Measurements from ENCODE around the gene TCAP. TPM values are rescaled to one million over a fixed set of nuclear protein-coding genes. Genes with fewer than 3 reads are reported as not detected.

Gene TCAP
- polyA plus RNA-seq, 1 of the 3 experiments (the other 2 are of a cell fraction) = 0.43 TPM

DNA sequence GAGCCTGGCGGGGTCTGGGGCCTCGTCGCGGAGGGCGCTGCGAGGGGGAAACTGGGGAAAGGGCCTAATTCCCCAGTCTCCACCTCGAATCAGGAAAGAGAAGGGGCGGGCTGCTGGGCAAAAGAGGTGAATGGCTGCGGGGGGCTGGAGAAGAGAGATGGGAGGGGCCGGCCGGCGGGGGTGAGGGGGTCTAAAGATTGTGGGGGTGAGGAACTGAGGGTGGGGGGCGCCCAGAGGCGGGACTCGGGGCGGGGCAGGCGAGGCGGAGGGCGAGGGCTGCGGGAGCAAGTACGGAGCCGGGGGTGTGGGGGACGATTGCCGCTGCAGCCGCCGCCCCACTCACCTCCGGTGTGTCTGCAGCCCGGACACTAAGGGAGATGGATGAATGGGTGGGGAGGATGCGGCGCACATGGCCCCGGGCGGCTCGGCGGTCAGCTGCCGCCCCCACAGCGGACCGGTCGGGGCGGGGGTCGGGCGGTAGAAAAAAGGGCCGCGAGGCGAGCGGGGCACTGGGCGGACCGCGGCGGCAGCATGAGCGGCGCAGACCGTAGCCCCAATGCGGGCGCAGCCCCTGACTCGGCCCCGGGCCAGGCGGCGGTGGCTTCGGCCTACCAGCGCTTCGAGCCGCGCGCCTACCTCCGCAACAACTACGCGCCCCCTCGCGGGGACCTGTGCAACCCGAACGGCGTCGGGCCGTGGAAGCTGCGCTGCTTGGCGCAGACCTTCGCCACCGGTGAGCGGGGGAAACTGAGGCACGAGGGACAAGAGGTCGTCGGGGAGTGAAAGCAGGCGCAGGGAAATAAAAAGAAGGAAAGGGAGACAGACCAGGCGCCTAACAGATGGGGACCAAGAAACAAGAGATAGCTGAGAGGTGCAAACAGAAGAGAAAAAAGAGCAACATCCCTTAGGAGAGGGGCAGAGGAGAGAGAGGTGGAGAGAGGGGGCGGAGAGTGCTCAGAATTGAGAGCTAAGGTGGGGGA lies 3.1 kb downstream of the TCAP start, which contains the start of gene PNMT:
PNMT (plus strand) TSS at position 509 of the 980 bp plus-strand sequence; CDS start at position 532, 23 bp downstream.
- CTCF ChIA-PET = interaction anchor here (0.6 to 15.8 kb wide), 21 partner anchors 10 to 309 kb away, joined by 3 to 279 read pairs (median 4); partner anchors contain the start of genes MIEN1, PGAP3, PPP1R1B and STARD3
- Histone ChIP-seq H3K79me2 (ENCODE audit: insufficient read depth) (no peaks in the 10 kb centered on the region), H3K9me3 (no peaks in the 10 kb centered on the region), H3K36me3 (replicated peaks in 1 of 2; ENCODE audit: control insufficient read depth in 1 of 2, insufficient read depth in 2 of 2, low read length in 1 of 2) (no peaks in the 10 kb centered on the region), H3K9me2 (no peaks in the 10 kb centered on the region), H3K4me1 (ENCODE audit: control insufficient read depth in 1 of 2, insufficient read depth in 2 of 2, low read depth in 1 of 2, low read length in 1 of 2) (peaks cover 0 to 12% of the 10 kb centered on the region in 2 experiments; a peak in 1 of 4 replicates), H3K4me2 (peak within 1 kb of the TSS; percentile 43), H3K27ac (ENCODE audit: low read depth in 2 of 2, low read length in 1 of 2) (no peak within 1 kb of the TSS), H3K4me3 (ENCODE audit: low read depth in 2 of 2, low read length in 1 of 2) (peak within 1 kb of the TSS; percentile 36 to 49), H3K27me3 (ENCODE audit: insufficient read depth) (no peaks in the 10 kb centered on the region), H4K20me1 (ENCODE audit: insufficient read depth) (no peaks in the 10 kb centered on the region), H2AFZ (ENCODE audit: low read depth) (peak within 1 kb of the TSS; percentile 41; the same call in 1 of the 2 replicates), H3F3A (replicated peaks; ENCODE audit: insufficient read depth) (no peaks in the 10 kb centered on the region), H3K9ac (no peak within 1 kb of the TSS)
- DNase-seq = peak; percentile 93
- 11% methylated on average over 54 of the region's 85 CpGs for WGBS (ENCODE audit: low lambda C conversion rate)
- POLR2A ChIA-PET = interaction anchor here (1.0 kb wide), 1 partner anchor 20 kb away, joined by 7 read pairs; the partner anchor contains the start of gene PGAP3
- TF ChIP-seq MXI1 (IDR thresholded peaks at IDR 0.05; ENCODE audit: low read depth, low read length) (peak; percentile 15; the same call in 1 of the 2 replicates), SMC3 (IDR thresholded peaks at IDR 0.05; ENCODE audit: low read depth, low read length) (peak; percentile 45), CTCF (IDR thresholded peaks at IDR 0.05) (peak; percentile 61), CHD2 (IDR thresholded peaks at IDR 0.05; ENCODE audit: low read length, partially characterized antibody) (peak; percentile 31), TAF1 (IDR thresholded peaks at IDR 0.05; ENCODE audit: borderline replicate concordance, low read depth, low read length) (peak; percentile 34; the same call in 1 of the 2 replicates), YY1 (IDR thresholded peaks at IDR 0.05; ENCODE audit: low read depth) (no peak), RCOR1 (IDR thresholded peaks at IDR 0.05; ENCODE audit: low read length) (no peak; the same call in 1 of the 2 replicates), USF1 (IDR thresholded peaks at IDR 0.05; ENCODE audit: borderline replicate concordance, low read depth) (no peak), USF2 (IDR thresholded peaks at IDR 0.05; ENCODE audit: borderline replicate concordance, low read depth, low read length) (no peak), TCF12 (IDR thresholded peaks at IDR 0.05) (no peak), NRF1 (IDR thresholded peaks at IDR 0.05; ENCODE audit: low read depth, low read length) (0 out of 2 replicates have a peak, but pooled peaks have one; percentile 16), NFIC (IDR thresholded peaks at IDR 0.05; ENCODE audit: borderline replicate concordance) (0 out of 2 replicates have a peak, but pooled peaks have one; percentile 17), MAX (IDR thresholded peaks at IDR 0.05; ENCODE audit: low read depth) (peak; percentile 73; the same call in 1 of the 2 replicates), RAD21 (IDR thresholded peaks at IDR 0.05; ENCODE audit: low read length) (peak; percentile 28; the same call in 1 of the 2 replicates)

Measured in SK-N-SH (cell line).